Fibroblast of villous mesenchyme (primary cell): ENCODE measurements around the gene GNAL. TPM values are rescaled to one million over a fixed set of nuclear protein-coding genes. Genes with fewer than 3 reads are reported as not detected.

Source experiments
- DNase-seq: peaks from one replicate; pipeline ENCODE4 v3.0.0-alpha.2; 2010; ENCODE audit warnings: low read depth
- H3K4me3 ChIP-seq: 2 replicates; pipeline ENCODE4 v1.5.1; 2011; ENCODE audit warnings: low read depth, mild to moderate bottlenecking, low read length
- CTCF ChIP-seq: IDR thresholded peaks from 2 replicates; pipeline ENCODE4 v1.5.1; 2012; ENCODE audit warnings: low read depth, mild to moderate bottlenecking, low read length; ENCODE audit not compliant: insufficient read depth
- total RNA-seq: library from RNA; depleted of rRNA; stranded (reverse); fragments of >200 nt; gene quantifications from 2 replicates; pipeline ENCODE4 v1.2.3, GENCODE V29; 2012

The GNAL gene
- total RNA-seq, 1 donor = under 0.01 TPM

GRCh38 chr18:11747731-11748130 lies 58.7 kb downstream of the GNAL start:
- no peak for DNase-seq
- no peak for TF ChIP-seq CTCF

GRCh38 chr18:11749305-11749704 lies 60.2 kb downstream of the GNAL start:
- DNase-seq = no peak
- no peak overlapping the region for H3K4me3 ChIP-seq
- no peak for TF ChIP-seq CTCF

More at GRCh38 chr18:11747731-11748130, 58.7 kb downstream of the GNAL start:
- H3K4me3 ChIP-seq = no peak overlapping the region

DNA sequence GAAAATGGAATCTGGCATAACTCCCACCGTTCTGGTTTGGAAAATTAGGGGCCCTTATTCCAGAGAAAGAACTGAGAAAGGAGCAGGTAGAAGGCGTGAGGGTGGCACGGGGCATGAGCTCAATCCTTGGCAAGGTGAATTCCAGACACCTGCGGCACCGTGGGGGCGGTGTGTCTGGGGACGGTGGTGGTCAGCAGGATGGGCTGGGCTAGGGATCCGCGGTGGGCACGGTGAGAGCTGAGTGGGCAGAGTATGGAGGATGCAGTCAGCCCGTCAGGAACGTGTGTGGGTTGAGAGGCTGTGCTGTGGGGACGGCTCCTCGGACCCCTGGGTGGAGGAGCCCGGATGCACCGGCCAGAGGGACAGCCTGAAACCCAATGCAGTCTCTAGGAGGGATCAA lies 61.1 kb downstream of the GNAL start:
- no peak for TF ChIP-seq CTCF
- no peak overlapping the region for H3K4me3 ChIP-seq
- DNase-seq = no peak

DNA sequence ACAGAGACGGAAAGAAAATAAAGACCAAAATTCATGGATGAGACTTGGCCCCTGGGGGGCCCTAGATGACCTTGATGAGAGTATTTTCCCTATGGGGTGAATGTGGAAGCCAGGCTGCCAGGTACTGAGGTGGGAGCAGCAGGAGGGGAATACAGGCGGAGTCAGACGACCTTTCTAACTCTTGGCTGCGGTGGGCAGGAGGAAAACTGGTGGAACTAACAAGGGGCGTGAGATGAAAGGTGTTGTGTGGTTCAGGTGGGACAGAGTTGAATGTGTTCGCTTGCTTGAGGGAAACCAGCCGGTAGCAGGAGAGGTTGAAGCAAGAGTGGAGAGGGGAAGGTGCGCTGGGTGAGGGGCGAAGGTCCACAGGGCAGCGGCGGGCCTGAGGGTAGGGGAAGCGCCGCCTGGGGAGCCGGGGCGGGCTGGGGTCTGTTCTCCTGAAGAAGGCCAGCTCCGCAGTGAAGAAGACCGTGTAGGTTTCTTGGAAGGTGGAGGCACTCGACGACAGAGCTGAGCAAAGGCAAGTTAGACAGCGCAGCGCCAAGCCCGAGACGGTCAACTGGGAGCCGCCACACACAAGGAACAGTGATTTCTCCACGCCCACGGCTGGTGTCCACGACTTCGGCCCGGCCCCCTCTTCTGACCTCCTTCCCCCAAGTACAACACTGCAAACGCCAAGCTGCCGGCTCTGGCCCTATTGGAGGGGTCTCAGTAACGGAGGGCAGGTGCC lies 61.7 kb downstream of the GNAL start:
- no peak for DNase-seq
- H3K4me3 ChIP-seq = no peak overlapping the region
- no peak for TF ChIP-seq CTCF

DNA sequence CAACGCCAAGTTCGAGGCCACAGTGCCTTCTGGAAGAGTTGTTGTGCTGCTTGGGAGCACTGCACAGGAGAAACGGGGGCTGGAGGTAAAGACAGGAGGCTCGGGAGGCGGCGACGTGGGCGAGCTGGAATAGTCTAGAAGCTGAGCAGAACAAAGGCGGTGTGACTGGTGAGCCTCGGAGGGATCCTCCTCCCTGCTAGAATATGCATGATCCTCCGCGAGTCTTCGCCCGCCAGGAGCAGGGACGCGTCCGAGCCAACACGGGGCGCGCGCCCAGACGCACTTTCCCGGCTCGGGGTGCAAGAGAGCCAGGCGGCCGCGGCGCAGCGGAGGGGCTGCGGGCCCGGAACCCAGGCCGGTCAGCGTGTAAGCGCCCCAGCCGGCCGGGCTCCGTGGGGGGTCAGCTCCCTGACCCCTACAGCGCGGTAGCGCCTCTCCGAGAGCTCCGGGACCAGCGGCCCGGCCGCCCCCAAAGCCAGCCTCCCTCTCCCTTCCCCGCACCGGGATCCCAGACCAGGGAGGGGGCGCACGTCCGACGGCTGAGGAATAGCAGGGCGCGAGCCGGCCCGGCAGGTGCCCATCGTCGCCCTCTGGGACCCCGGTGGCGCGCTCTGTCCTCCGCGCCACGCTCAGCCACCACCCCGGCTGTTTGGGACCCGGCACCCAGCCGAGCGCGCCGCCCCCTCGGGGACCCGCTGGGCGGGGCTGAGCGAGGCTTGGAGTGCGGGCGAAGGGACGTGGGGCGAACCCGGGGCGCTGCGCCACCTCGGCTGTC lies 62.5 kb downstream of the GNAL start:
- no peak for DNase-seq
- no peak for TF ChIP-seq CTCF
- H3K4me3 ChIP-seq = no peak overlapping the region

DNA sequence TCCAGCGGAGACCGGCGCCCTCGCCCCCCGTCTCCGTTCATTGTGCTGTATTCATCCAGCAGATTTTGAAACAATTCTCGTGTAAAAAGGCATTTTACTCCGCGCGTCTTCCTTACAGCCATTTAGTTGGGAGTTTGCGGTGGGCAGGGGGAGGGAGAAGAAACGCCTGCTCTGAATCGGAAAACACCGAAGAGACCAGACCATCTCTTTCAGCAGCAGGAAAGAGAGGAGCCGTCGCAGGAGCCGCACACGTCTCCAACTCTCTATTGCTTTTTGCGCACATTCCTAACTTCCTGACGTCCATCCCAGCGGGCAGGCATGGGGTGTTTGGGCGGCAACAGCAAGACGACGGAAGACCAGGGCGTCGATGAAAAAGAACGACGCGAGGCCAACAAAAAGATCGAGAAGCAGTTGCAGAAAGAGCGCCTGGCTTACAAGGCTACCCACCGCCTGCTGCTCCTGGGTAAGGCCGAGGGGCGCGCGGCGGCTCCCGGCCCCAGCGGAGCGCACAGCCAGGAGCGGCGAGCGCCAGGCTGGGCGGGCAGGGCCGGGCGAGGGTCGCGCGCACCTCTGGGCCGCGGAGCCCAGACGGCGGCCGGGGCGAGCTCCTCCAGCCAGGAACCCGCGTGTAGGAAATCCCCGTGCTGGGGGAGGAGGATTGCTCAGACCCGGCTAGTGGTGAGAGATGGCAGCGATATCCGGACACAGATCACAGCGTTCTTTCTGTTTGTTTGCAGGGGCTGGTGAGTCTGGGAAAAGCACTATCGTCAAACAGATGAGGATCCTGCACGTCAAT lies 63.2 kb downstream of the GNAL start:
- H3K4me3 ChIP-seq = no peak overlapping the region
- no peak for TF ChIP-seq CTCF
- DNase-seq = peak; percentile 10
